ENCODE results near the gene FBXO47. TPM values are rescaled to one million over a fixed set of nuclear protein-coding genes. Genes with fewer than 3 reads are reported as not detected.
A peak's percentile ranks its signal among the peaks of the same experiment; 100 is the strongest.

The FBXO47 gene
- total and polyA plus RNA-seq, 7 donors, result not detected

GRCh38 chr17:38926293-38927070 is 40.7 kb downstream of the FBXO47 start:
- no peak overlapping the region for H3K4me3 ChIP-seq
- H3K27ac ChIP-seq, result peak overlapping the region in 1 of 4 donors; percentile 64
- DNase-seq, result no peak

DNA sequence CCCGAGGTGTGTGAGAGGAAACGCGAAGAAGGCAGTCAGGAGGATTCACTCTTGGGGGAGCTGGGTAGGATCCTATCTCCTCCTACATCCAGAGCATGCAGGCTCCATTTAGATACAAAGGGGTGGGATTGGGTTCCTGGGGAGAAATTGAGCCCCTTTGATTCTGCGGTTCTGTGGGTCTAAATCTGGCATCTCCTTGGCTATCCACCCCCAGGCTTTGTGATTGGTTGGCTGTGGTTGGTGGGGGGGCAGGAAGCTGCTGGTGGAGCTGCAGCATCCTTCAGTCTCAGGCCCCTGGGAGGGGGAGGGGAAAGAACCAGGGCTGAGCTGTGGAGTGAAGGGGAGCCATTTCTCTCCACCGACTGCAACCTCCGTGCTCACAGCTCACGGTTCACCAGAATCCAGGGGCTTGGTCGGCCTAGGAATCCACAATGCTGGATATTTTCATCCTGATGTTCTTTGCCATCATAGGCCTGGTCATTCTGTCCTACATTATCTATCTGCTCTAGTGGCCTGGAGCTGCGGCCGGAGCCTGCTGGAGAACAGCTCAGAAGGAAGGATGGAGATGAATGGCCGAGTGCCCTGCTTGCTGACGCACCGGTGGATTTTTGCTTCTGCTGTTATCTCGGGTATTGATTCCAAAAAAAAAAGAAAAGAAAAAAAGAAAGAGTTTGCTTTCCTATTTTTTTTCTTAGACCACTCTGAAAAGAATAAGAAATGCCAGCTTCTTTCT is 41.8 kb downstream of the FBXO47 start, which contains the start of gene LASP1NB:
LASP1NB (plus strand) TSS at position 352 of the 733 bp plus-strand sequence.
- no peaks in the 10 kb centered on the region for H3K27me3 ChIP-seq
- 68 to 85% methylated on average over 14 of the region's 14 CpGs for WGBS, 2 donors
- no peaks in the 10 kb centered on the region for H3K36me3 ChIP-seq
- intact Hi-C loops (cut with DNase I), result no loop called here
- no peak for DNase-seq
- H3K4me1 ChIP-seq, result peaks cover 0 to 47% (median 37%) of the 10 kb centered on the region in 4 donors
- no peak for TF ChIP-seq EP300 (IDR thresholded peaks at IDR 0.05)
- TF ChIP-seq CTCF (IDR thresholded peaks at IDR 0.05), result no peak
- TF ChIP-seq POLR2A (IDR thresholded peaks at IDR 0.05), result no peak
- no peak for TF ChIP-seq POLR2AphosphoS5 (IDR thresholded peaks at IDR 0.05)
- H3K9me3 ChIP-seq, result no peaks in the 10 kb centered on the region
- H3K27ac ChIP-seq, result peak within 1 kb of the TSS in 2 of 4 donors; percentile 47 to 64
- H3K4me3 ChIP-seq, result peak within 1 kb of the TSS in 1 of 4 donors; percentile 24

More at GRCh38 chr17:38926293-38927070, 40.7 kb downstream of the FBXO47 start:
- Histone ChIP-seq H3K4me1 (peaks cover 0 to 36% (median 27%) of the 10 kb centered on the region in 4 donors), H3K9me3 (no peaks in the 10 kb centered on the region), H3K27me3 (no peaks in the 10 kb centered on the region), H3K36me3 (no peaks in the 10 kb centered on the region)
- TF ChIP-seq EP300 (IDR thresholded peaks at IDR 0.05), result no peak
- no peak for TF ChIP-seq CTCF (IDR thresholded peaks at IDR 0.05)
- no peak for TF ChIP-seq POLR2AphosphoS5 (IDR thresholded peaks at IDR 0.05)
- no peak for TF ChIP-seq POLR2A (IDR thresholded peaks at IDR 0.05)
- WGBS, 2 donors, result 63 to 74% methylated on average over 2 of the region's 2 CpGs
- intact Hi-C loops (cut with DNase I), result no loop called here

DNA sequence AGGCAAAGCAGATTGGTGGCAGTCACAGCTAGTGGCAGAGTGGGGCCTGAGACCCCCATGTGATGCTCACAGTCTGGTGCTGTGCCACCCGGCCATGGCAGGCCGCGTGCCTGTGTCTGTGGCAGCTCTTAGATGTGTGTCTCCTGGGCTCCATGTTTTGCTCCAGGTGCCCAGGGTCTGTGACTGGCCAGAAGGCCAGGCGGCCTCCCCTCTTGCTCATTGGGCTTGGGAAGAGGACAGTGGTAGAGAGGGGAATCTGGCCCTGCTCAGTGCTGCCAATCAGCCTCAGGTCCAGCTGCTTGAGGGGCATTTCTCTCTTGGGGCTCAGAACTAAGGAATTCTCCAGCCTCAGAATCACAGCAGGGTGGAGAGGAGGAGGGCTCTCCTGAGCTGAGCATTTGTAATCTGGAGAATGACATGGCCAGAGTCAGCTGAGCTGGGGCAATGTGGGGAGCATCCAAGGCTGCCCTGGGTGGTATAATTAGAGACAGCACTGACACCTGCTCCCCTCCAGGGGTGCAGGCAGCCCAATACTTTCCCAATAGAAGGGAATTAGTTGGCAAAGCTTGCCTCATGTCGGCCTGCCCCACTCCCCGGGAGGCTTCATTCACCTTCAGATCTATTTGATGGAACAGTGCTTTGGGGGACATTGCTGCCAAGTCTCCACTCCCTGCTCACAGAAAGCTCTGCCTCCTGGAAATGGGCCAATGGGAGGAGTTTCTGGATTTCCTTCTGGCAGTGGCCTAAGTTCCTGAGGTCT is 44.5 kb downstream of the FBXO47 start:
- WGBS, 2 donors, result 54 to 74% methylated on average over 6 of the region's 6 CpGs
- Histone ChIP-seq H3K4me3 (no peak overlapping the region), H3K4me1 (peaks cover 0 to 60% (median 46%) of the 10 kb centered on the region in 4 donors), H3K36me3 (peaks cover 10 to 27% (median 16%) of the 10 kb centered on the region in 4 donors), H3K9me3 (no peaks in the 10 kb centered on the region), H3K27me3 (no peaks in the 10 kb centered on the region), H3K27ac (peak overlapping the region; percentile 64 to 86 (median 76))
- DNase-seq, result peak; percentile 92
- TF ChIP-seq CTCF (IDR thresholded peaks at IDR 0.05) (no peak), POLR2AphosphoS5 (IDR thresholded peaks at IDR 0.05) (peak in 2 of 4 donors; percentile 4 to 21), POLR2A (IDR thresholded peaks at IDR 0.05) (no peak), EP300 (IDR thresholded peaks at IDR 0.05) (no peak)
- intact Hi-C loops (cut with DNase I), result loop anchor here (5.0 kb wide), 1 partner anchor 50 kb away; the partner anchor contains the start of gene LASP1

DNA sequence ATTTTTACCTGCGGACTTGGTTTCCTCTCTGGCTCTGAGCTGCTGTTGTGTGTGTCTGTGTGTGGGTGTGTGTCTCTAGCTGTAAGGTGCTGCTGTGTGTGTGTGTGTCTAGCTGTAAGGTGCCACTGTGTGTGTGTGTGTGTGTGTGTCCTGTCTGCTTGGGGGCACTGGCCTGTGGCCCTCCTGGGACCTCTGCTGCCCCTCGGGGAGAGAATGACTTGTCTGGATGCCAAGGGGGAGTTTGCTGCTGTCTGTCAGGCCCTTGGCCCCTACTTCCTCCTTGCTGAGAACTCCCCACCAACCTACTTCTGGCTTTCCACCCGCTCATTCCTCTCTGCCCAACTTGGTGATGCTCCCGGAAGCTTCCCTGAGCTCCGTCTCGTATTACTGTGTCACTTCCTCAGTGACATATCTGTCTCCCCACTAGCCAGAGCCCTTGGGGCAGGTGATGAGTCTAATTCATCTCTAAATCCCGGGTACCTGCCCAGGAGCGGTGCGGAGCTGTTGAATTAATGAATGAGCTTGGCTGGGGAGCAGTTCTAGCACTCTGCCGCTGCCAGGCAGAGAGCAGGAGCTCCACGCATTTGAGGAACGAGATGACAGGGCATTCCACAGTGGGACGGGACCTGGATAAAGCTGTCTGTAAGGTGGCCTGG is 45.3 kb downstream of the FBXO47 start:
- WGBS, 2 donors, result 77 to 81% methylated on average over 13 of the region's 13 CpGs
- Histone ChIP-seq H3K4me1 (peaks cover 0 to 60% (median 46%) of the 10 kb centered on the region in 4 donors), H3K27me3 (no peaks in the 10 kb centered on the region), H3K4me3 (no peak overlapping the region), H3K27ac (peak overlapping the region; percentile 64 to 86 (median 76)), H3K9me3 (no peaks in the 10 kb centered on the region), H3K36me3 (peaks cover 10 to 35% (median 20%) of the 10 kb centered on the region in 4 donors)
- TF ChIP-seq POLR2A (IDR thresholded peaks at IDR 0.05), result no peak
- no peak for TF ChIP-seq POLR2AphosphoS5 (IDR thresholded peaks at IDR 0.05)
- TF ChIP-seq CTCF (IDR thresholded peaks at IDR 0.05), result no peak
- no peak for TF ChIP-seq EP300 (IDR thresholded peaks at IDR 0.05)
- peak; percentile 59 for DNase-seq
- intact Hi-C loops (cut with DNase I), result loop anchor here (5.0 kb wide), 1 partner anchor 50 kb away; the partner anchor contains the start of gene LASP1

Data from sigmoid colon (tissue), 7 donors.